HG02870 (cell line): ENCODE data around the gene CDK5RAP2.

Experiments used
- ATAC-seq: cut with Tn5 transposase; IDR thresholded peaks from one replicate; pipeline ENCODE4 v1.9.1; 2021; ENCODE audit warnings: mild to moderate bottlenecking, moderate library complexity; ENCODE audit not compliant: unreplicated experiment

CDK5RAP2 gene

GRCh38 chr9:120362446-120362845 is 217.5 kb downstream of the CDK5RAP2 start:
- no peak for ATAC-seq

- no peak for ATAC-seq
Measured at GRCh38 chr9:120361551-120361950, 218.4 kb downstream of the CDK5RAP2 start.

- ATAC-seq = no peak
Measured at GRCh38 chr9:120360510-120360909, 219.5 kb downstream of the CDK5RAP2 start.

GRCh38 chr9:120360046-120360445 is 219.9 kb downstream of the CDK5RAP2 start:
- ATAC-seq = no peak

- no peak for ATAC-seq
Measured at GRCh38 chr9:120358877-120359276, 221.1 kb downstream of the CDK5RAP2 start.

GRCh38 chr9:120353506-120353905 is 226.5 kb downstream of the CDK5RAP2 start:
- ATAC-seq = no peak

- ATAC-seq = no peak
Measured at GRCh38 chr9:120351106-120351505, 228.9 kb downstream of the CDK5RAP2 start.

- no peak for ATAC-seq
Measured at GRCh38 chr9:120350596-120350995, 229.4 kb downstream of the CDK5RAP2 start.

- ATAC-seq = no peak
Measured at GRCh38 chr9:120348951-120349429, 231.0 kb downstream of the CDK5RAP2 start.

GRCh38 chr9:120345379-120345778 is 234.6 kb downstream of the CDK5RAP2 start:
- no peak for ATAC-seq

- no peak for ATAC-seq
Measured at GRCh38 chr9:120344230-120344629, 235.7 kb downstream of the CDK5RAP2 start.

- ATAC-seq = no peak
Measured at GRCh38 chr9:120343416-120343815, 236.6 kb downstream of the CDK5RAP2 start.
